ENCODE measurements around the gene NOM1.

NOM1 gene

GRCh38 chr7:156986378-156986777, 36.9 kb downstream of the NOM1 start:
- DNase-seq (ENCODE audit: low read depth), result no peak
- no peak overlapping the region for H3K4me3 ChIP-seq (ENCODE audit: control insufficient read depth, low read depth, low read length)
- no peak for TF ChIP-seq CTCF (conservative IDR thresholded peaks at IDR 0.05; ENCODE audit: control insufficient read depth, insufficient read depth, low read depth, low read length)

- no peak overlapping the region for H3K4me3 ChIP-seq (ENCODE audit: control insufficient read depth, low read depth, low read length)
- peak; percentile 11 for DNase-seq (ENCODE audit: low read depth)
- no peak for TF ChIP-seq CTCF (conservative IDR thresholded peaks at IDR 0.05; ENCODE audit: control insufficient read depth, insufficient read depth, low read depth, low read length)
Measured at GRCh38 chr7:156988343-156989185, 39.1 kb downstream of the NOM1 start.

GRCh38 chr7:156989766-156990535, 40.4 kb downstream of the NOM1 start:
- DNase-seq (ENCODE audit: low read depth), result no peak
- no peak overlapping the region for H3K4me3 ChIP-seq (ENCODE audit: control insufficient read depth, low read depth, low read length)
- TF ChIP-seq CTCF (conservative IDR thresholded peaks at IDR 0.05; ENCODE audit: control insufficient read depth, insufficient read depth, low read depth, low read length), result no peak

- TF ChIP-seq CTCF (conservative IDR thresholded peaks at IDR 0.05; ENCODE audit: control insufficient read depth, insufficient read depth, low read depth, low read length), result no peak
- no peak overlapping the region for H3K4me3 ChIP-seq (ENCODE audit: control insufficient read depth, low read depth, low read length)
- no peak for DNase-seq (ENCODE audit: low read depth)
Measured at GRCh38 chr7:156993021-156993924, 43.8 kb downstream of the NOM1 start.

GRCh38 chr7:156993925-156994235, 44.4 kb downstream of the NOM1 start:
- TF ChIP-seq CTCF (conservative IDR thresholded peaks at IDR 0.05; ENCODE audit: control insufficient read depth, insufficient read depth, low read depth, low read length), result no peak
- DNase-seq (ENCODE audit: low read depth), result no peak
- H3K4me3 ChIP-seq (ENCODE audit: control insufficient read depth, low read depth, low read length), result no peak overlapping the region

GRCh38 chr7:156994417-156994816, 44.9 kb downstream of the NOM1 start:
- no peak for TF ChIP-seq CTCF (conservative IDR thresholded peaks at IDR 0.05; ENCODE audit: control insufficient read depth, insufficient read depth, low read depth, low read length)
- no peak overlapping the region for H3K4me3 ChIP-seq (ENCODE audit: control insufficient read depth, low read depth, low read length)
- no peak for DNase-seq (ENCODE audit: low read depth)

All from fibroblast of mammary gland (primary cell).